Liver (tissue), 9 donors: ENCODE measurements around the gene ZNF771. TPM values are rescaled to one million over a fixed set of nuclear protein-coding genes. Genes with fewer than 3 reads are reported as not detected.

ENCODE experiments used
- DNase-seq: peaks from one replicate; pipeline ENCODE4 v3.0.0-alpha.2; 2017; ENCODE audit warnings: low spot score
- H3K27ac ChIP-seq, 2 donors: one replicate each; pipeline ENCODE4 v1.7.0; 2013; ENCODE audit warnings: inconsistent platforms in 2 of 2, low read length in 2 of 2, control low read depth in 1 of 2, low read depth in 1 of 2, mild to moderate bottlenecking in 1 of 2
- H3K27me3 ChIP-seq, 4 donors: one replicate each; pipeline versions ENCODE4 v1.6.1 to v1.7.0; 2013; ENCODE audit warnings: low read length in 3 of 4, inconsistent platforms in 1 of 4, mild to moderate bottlenecking in 1 of 4, moderate library complexity in 1 of 4; ENCODE audit not compliant: control insufficient read depth in 4 of 4, insufficient read depth in 4 of 4
- H3K36me3 ChIP-seq, 4 donors: one replicate each; pipeline versions ENCODE4 v1.6.1 to v1.7.0; 2013; ENCODE audit warnings: low read length in 3 of 4, mild to moderate bottlenecking in 3 of 4, low read depth in 1 of 4, moderate library complexity in 1 of 4; ENCODE audit not compliant: control insufficient read depth in 4 of 4, insufficient read depth in 3 of 4
- H3K4me1 ChIP-seq, 4 donors: one replicate each; pipeline versions ENCODE4 v1.6.1 to v1.7.0; 2013; ENCODE audit warnings: low read length in 3 of 4, mild to moderate bottlenecking in 3 of 4, moderate library complexity in 1 of 4; ENCODE audit not compliant: control insufficient read depth in 4 of 4, insufficient read depth in 4 of 4
- H3K4me3 ChIP-seq, 3 donors: one replicate each; pipeline versions ENCODE4 v1.6.1 to v1.7.0; 2013; ENCODE audit warnings: low read length in 3 of 3, control low read depth in 1 of 3, low read depth in 1 of 3, mild to moderate bottlenecking in 1 of 3
- H3K9ac ChIP-seq, 2 donors: one replicate each; pipeline ENCODE4 v1.7.0; 2013; ENCODE audit warnings: low read length in 2 of 2, mild to moderate bottlenecking in 2 of 2, moderate library complexity in 2 of 2, control low read depth in 1 of 2, low read depth in 1 of 2
- H3K9me3 ChIP-seq, 4 donors: one replicate each; pipeline versions ENCODE4 v1.6.1 to v1.7.0; 2013; ENCODE audit warnings: low read length in 3 of 4; ENCODE audit not compliant: control insufficient read depth in 4 of 4
- EGR1 ChIP-seq, 2 donors: IDR thresholded peaks; 2 replicates each; pipeline ENCODE4 v1.6.1; 2016 to 2018; ENCODE audit warnings: antibody characterized with exemption in 2 of 2, low read depth in 2 of 2
- FOXA1 ChIP-seq: IDR thresholded peaks from 2 replicates; pipeline ENCODE4 v1.6.1; 2016; ENCODE audit warnings: antibody characterized with exemption
- FOXA2 ChIP-seq: IDR thresholded peaks from 2 replicates; pipeline ENCODE4 v1.6.1; 2016; ENCODE audit warnings: antibody characterized with exemption
- GABPA ChIP-seq, 2 donors: IDR thresholded peaks in 1 of 2; conservative IDR thresholded peaks in 1 of 2; 2 replicates each; pipeline ENCODE4 v1.6.1; 2016; ENCODE audit warnings: antibody characterized with exemption in 2 of 2, mild to moderate bottlenecking in 1 of 2, moderate library complexity in 1 of 2
- HNF4A ChIP-seq, 2 donors: conservative IDR thresholded peaks; 2 replicates each; pipeline ENCODE4 v1.6.1; 2016; ENCODE audit warnings: antibody characterized with exemption in 2 of 2, mild to moderate bottlenecking in 2 of 2
- HNF4G ChIP-seq: IDR thresholded peaks from 2 replicates; pipeline ENCODE4 v1.6.1; 2016; ENCODE audit warnings: antibody characterized with exemption
- JUND ChIP-seq, 2 donors: IDR thresholded peaks; 2 replicates each; pipeline ENCODE4 v1.6.1; 2016; ENCODE audit warnings: antibody characterized with exemption in 2 of 2
- NR2F2 ChIP-seq: IDR thresholded peaks from 2 replicates; pipeline ENCODE4 v1.6.1; 2016; ENCODE audit warnings: antibody characterized with exemption
- RAD21 ChIP-seq, 2 donors: IDR thresholded peaks; 2 replicates each; pipeline ENCODE4 v1.6.1; 2016; ENCODE audit warnings: antibody characterized with exemption in 2 of 2, mild to moderate bottlenecking in 2 of 2
- RXRA ChIP-seq, 2 donors: IDR thresholded peaks; 2 replicates each; pipeline ENCODE4 v1.6.1; 2017 to 2018; ENCODE audit warnings: antibody characterized with exemption in 2 of 2, mild to moderate bottlenecking in 1 of 2
- SP1 ChIP-seq: IDR thresholded peaks from 2 replicates; pipeline ENCODE4 v1.6.1; 2018; ENCODE audit warnings: antibody characterized with exemption, mild to moderate bottlenecking
- TAF1 ChIP-seq: conservative IDR thresholded peaks from 2 replicates; pipeline ENCODE4 v1.6.1; 2016; ENCODE audit warnings: antibody characterized with exemption, mild to moderate bottlenecking
- YY1 ChIP-seq: IDR thresholded peaks from 2 replicates; pipeline ENCODE4 v1.6.1; 2016; ENCODE audit warnings: antibody characterized with exemption, mild to moderate bottlenecking
- WGBS: extraction: QIAGEN DNeasy Blood & Tissue Kit; methylation state at CpG from one replicate; pipeline ENCODE4 v1.1.7; 2013; 5-methylcytosine and 5-hydroxymethylcytosine counted together
- polyA plus RNA-seq, 2 donors: library from polyadenylated mRNA; stranded (reverse) in 1 of 2; unstranded in 1 of 2; fragments of 200-250 nt in 1 of 2; fragments of >200 nt in 1 of 2; fragmentation: Nextera tagmentation in 1 of 2; extraction: Ambion mirVana in 1 of 2; gene quantifications; one replicate each; pipeline versions ENCODE4 v1.2.1 to v1.2.3, GENCODE V29; 2013 to 2015
- total RNA-seq, 2 donors: library from RNA; depleted of rRNA; stranded (reverse); fragments of >200 nt; gene quantifications; one replicate each; pipeline ENCODE4 v1.2.3, GENCODE V29; 2014
- TF ChIP-seq, protein P1 (sequence below): IDR thresholded peaks from 2 replicates; pipeline ENCODE4 v1.6.1; 2016; ENCODE audit warnings: antibody characterized with exemption
- TF ChIP-seq, protein P2 (sequence below): IDR thresholded peaks from 2 replicates; pipeline ENCODE4 v1.6.1; 2016; ENCODE audit warnings: antibody characterized with exemption
- TF ChIP-seq, protein P3 (sequence below): IDR thresholded peaks from 2 replicates; pipeline ENCODE4 v1.6.1; 2016; ENCODE audit warnings: antibody characterized with exemption
- TF ChIP-seq, protein P4 (sequence below): IDR thresholded peaks from 2 replicates; pipeline ENCODE4 v1.6.1; 2016; ENCODE audit warnings: antibody characterized with exemption, mild to moderate bottlenecking
- TF ChIP-seq, protein P5 (sequence below): fragments of 150-350 bp; IDR thresholded peaks from 2 replicates; pipeline ENCODE4 v1.5.1; 2017; ENCODE audit warnings: improper control_type of control experiment, low read depth, low read length; ENCODE audit not compliant: missing input control
- donor health status: healthy.
- donor health status: healthy.
- donor health status: healthy.
- donor health status: healthy.
- donor health status: healthy.

ZNF771 gene
- total and polyA plus RNA-seq, 4 donors: 2.6 to 8.0 (median 5.2) TPM

DNA sequence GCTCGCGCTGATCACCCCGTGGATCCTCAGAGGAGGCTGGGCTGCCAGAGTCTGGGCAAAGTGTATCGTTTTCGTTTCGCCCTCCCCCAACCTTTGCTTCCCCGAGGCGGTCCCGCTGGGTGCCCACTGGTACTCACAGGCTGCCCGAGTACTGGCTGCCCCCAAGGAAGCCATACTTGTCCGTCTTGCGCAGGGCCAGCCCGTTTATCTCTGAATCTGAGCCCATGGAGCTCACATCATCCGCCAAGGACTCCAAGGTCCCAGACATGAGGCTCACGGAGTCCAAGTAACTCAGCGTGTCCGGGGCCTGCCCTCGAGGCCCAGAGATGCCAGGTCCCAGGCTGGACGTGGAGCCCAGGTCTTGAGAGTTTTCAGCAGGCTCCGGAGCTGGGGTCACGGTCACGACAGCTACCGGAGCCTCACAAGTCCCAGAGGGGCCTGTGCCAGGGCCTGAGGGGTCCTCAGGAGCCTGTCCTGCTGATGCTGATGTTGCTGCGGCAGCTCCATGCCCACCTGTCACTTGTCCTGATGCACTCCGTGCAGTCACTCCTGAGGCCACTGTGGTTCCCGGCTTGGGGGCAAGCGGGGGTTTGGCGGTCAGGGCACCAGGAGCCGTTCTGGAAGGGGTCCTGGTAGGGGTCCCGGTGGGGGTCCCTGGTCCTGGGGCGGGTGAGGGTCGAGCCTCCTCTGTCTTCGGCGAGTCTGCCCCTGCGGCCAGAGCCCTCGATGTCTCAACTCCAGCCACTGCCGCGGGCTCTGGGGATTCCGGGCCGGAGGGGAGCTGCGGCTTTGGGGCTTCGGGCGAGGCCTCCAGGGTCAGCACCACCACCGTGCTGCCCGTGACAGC, 38.1 kb upstream of the ZNF771 start:
- no peak for TF ChIP-seq RXRA (IDR thresholded peaks at IDR 0.05)
- no peak for TF ChIP-seq FOXA2
- TF ChIP-seq GABPA (IDR thresholded peaks at IDR 0.05 in 1 of 2, conservative IDR thresholded peaks at IDR 0.05 in 1 of 2): no peak
- TF ChIP-seq JUND (IDR thresholded peaks at IDR 0.05): no peak
- no peak for TF ChIP-seq RAD21 (IDR thresholded peaks at IDR 0.05)
- no peak for TF ChIP-seq NR2F2
- TF ChIP-seq SP1: no peak
- TF ChIP-seq, protein P1, sequence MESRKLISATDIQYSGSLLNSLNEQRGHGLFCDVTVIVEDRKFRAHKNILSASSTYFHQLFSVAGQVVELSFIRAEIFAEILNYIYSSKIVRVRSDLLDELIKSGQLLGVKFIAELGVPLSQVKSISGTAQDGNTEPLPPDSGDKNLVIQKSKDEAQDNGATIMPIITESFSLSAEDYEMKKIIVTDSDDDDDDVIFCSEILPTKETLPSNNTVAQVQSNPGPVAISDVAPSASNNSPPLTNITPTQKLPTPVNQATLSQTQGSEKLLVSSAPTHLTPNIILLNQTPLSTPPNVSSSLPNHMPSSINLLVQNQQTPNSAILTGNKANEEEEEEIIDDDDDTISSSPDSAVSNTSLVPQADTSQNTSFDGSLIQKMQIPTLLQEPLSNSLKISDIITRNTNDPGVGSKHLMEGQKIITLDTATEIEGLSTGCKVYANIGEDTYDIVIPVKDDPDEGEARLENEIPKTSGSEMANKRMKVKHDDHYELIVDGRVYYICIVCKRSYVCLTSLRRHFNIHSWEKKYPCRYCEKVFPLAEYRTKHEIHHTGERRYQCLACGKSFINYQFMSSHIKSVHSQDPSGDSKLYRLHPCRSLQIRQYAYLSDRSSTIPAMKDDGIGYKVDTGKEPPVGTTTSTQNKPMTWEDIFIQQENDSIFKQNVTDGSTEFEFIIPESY: no peak
- TF ChIP-seq, protein P2, sequence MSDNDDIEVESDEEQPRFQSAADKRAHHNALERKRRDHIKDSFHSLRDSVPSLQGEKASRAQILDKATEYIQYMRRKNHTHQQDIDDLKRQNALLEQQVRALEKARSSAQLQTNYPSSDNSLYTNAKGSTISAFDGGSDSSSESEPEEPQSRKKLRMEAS: no peak
- TF ChIP-seq YY1: no peak
- no peak for TF ChIP-seq FOXA1
- TF ChIP-seq HNF4A (conservative IDR thresholded peaks at IDR 0.05): no peak
- TF ChIP-seq, protein P3, sequence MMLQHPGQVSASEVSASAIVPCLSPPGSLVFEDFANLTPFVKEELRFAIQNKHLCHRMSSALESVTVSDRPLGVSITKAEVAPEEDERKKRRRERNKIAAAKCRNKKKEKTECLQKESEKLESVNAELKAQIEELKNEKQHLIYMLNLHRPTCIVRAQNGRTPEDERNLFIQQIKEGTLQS: no peak
- TF ChIP-seq, protein P4, sequence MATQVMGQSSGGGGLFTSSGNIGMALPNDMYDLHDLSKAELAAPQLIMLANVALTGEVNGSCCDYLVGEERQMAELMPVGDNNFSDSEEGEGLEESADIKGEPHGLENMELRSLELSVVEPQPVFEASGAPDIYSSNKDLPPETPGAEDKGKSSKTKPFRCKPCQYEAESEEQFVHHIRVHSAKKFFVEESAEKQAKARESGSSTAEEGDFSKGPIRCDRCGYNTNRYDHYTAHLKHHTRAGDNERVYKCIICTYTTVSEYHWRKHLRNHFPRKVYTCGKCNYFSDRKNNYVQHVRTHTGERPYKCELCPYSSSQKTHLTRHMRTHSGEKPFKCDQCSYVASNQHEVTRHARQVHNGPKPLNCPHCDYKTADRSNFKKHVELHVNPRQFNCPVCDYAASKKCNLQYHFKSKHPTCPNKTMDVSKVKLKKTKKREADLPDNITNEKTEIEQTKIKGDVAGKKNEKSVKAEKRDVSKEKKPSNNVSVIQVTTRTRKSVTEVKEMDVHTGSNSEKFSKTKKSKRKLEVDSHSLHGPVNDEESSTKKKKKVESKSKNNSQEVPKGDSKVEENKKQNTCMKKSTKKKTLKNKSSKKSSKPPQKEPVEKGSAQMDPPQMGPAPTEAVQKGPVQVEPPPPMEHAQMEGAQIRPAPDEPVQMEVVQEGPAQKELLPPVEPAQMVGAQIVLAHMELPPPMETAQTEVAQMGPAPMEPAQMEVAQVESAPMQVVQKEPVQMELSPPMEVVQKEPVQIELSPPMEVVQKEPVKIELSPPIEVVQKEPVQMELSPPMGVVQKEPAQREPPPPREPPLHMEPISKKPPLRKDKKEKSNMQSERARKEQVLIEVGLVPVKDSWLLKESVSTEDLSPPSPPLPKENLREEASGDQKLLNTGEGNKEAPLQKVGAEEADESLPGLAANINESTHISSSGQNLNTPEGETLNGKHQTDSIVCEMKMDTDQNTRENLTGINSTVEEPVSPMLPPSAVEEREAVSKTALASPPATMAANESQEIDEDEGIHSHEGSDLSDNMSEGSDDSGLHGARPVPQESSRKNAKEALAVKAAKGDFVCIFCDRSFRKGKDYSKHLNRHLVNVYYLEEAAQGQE: no peak
- TF ChIP-seq EGR1 (IDR thresholded peaks at IDR 0.05; ENCODE audit: low read depth in 2 of 2): no peak
- TF ChIP-seq TAF1: no peak
- TF ChIP-seq, protein P5, sequence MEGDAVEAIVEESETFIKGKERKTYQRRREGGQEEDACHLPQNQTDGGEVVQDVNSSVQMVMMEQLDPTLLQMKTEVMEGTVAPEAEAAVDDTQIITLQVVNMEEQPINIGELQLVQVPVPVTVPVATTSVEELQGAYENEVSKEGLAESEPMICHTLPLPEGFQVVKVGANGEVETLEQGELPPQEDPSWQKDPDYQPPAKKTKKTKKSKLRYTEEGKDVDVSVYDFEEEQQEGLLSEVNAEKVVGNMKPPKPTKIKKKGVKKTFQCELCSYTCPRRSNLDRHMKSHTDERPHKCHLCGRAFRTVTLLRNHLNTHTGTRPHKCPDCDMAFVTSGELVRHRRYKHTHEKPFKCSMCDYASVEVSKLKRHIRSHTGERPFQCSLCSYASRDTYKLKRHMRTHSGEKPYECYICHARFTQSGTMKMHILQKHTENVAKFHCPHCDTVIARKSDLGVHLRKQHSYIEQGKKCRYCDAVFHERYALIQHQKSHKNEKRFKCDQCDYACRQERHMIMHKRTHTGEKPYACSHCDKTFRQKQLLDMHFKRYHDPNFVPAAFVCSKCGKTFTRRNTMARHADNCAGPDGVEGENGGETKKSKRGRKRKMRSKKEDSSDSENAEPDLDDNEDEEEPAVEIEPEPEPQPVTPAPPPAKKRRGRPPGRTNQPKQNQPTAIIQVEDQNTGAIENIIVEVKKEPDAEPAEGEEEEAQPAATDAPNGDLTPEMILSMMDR: no peak
- no peak for TF ChIP-seq HNF4G
- DNase-seq: no peak
- H3K27me3 ChIP-seq: no peaks in the 10 kb centered on the region
- peak overlapping the region; percentile 21 to 66 for H3K9ac ChIP-seq
- H3K4me1 ChIP-seq: peaks cover 0 to 35% (median 29%) of the 10 kb centered on the region in 4 donors
- H3K27ac ChIP-seq: peak overlapping the region; percentile 29 to 59
- H3K9me3 ChIP-seq: no peaks in the 10 kb centered on the region
- WGBS: 2% methylated on average over 45 of the region's 45 CpGs
- H3K36me3 ChIP-seq: peaks cover 3 to 8% (median 7%) of the 10 kb centered on the region in 4 donors
- H3K4me3 ChIP-seq: peak overlapping the region; percentile 66 to 81 (median 68)
